Fibroblast of skin of left biceps (primary cell): ENCODE measurements around the gene ZNF784.

Experiments
- DNase-seq, 2 experiments: peaks; one replicate each; pipeline ENCODE4 v3.0.0-alpha.2; 2013; ENCODE audit warnings: low read depth in 2 of 2

The ZNF784 gene

DNA sequence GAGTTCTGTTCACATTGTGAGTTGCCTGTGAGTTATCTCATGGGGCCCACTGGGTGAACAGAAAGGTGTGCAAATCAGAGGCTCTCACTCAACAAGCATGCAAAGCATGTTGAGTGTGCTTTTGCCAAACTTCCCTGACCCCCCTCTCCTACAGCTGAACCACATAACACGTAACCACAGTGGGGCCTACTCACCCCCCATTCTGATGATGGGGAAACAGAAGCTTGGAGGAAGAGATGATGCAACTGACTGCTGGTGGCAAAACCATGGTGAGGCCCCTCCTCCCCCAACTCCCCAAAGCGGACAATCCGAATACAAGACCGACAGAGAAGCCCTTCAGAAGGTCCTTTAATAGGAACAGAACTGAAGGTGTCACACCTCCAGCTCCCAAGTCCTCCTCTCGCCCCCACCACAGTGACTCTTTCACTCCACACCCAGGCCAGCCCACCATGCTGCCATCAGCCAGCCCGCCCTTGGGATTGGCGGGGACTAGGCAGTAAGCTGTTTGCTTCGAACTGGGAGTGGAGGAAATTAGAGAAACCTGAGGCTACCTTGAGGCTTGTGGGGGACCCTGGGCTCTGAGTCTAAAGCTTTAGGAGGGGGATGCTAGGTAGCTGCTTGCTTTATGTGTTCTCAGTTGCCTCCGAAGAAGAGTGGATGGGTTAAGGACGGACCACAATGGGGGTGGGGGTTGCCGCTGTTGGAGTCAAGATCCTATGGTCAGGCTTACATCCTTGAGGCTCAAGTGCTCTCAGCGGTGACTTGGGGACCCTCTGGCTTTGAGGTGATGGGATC, 3.8 kb downstream of the ZNF784 start:
- DNase-seq = peak in 1 of 2 experiments; percentile 79

GRCh38 chr19:55619286-55619685, 5.1 kb downstream of the ZNF784 start:
- DNase-seq = no peak

GRCh38 chr19:55618426-55618825, 5.9 kb downstream of the ZNF784 start:
- DNase-seq = no peak

DNA sequence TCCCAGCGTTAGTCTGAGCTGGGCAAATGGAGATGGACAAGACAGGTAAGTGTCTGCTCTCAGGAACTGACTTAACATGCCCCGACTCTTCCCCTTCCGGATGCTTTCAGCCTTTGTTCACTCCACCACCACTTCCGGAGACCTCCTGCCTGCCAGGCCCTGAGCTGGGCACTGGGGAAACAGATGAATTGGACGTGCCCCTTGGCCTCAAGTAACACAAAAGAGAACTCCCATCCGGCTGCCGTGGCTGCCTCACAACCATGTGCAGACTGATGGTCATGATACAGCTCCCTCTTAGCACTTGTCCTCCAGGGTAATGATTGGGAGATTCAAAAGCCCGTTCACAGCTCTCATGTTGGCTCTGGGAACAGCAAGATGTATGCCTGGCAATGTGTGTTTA, 6.9 kb downstream of the ZNF784 start:
- DNase-seq = no peak

DNA sequence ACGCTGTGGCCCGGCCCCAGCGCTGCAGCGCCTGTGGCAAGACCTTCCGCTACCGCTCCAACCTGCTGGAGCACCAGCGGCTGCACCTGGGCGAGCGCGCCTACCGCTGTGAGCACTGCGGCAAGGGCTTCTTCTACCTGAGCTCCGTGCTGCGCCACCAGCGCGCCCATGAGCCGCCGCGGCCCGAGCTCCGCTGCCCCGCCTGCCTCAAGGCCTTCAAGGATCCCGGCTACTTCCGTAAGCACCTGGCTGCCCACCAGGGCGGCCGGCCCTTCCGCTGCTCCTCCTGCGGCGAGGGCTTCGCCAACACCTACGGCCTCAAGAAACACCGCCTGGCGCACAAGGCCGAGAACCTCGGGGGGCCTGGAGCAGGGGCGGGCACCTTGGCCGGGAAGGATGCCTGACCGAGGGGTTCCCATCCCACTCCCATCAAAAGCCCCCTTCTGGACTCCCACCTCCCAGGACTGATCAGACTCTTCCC, 7.9 kb downstream of the ZNF784 start:
- DNase-seq = no peak

GRCh38 chr19:55615543-55616394, 8.6 kb downstream of the ZNF784 start:
- no peak for DNase-seq

- no peak for DNase-seq
These were observed 9.4 kb downstream of the ZNF784 start for GRCh38 chr19:55614711-55615542.

DNA sequence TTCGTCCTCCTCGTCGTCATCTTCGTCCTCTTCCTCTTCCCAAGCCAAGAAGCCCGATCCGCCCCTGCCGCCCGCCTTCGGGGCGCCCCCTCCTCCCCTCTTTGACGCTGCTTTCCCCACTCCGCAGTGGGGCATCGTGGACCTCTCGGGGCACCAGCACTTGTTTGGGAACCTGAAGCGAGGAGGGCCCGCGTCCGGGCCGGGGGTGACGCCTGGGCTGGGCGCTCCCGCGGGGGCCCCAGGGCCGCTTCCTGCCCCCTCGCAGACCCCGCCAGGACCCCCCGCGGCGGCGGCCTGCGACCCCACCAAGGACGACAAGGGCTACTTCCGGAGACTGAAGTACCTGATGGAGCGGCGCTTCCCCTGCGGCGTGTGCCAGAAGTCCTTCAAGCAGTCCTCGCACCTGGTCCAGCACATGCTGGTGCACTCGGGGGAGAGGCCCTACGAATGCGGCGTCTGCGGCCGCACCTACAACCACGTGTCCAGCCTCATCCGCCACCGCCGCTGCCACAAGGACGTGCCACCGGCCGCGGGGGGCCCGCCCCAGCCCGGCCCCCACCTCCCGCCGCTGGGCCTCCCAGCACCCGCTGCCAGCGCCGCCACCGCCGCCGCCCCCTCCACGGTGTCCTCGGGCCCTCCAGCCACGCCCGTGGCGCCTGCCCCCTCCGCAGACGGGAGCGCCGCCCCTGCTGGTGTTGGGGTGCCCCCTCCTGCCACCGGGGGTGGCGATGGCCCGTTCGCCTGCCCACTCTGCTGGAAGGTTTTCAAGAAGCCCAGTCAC, 10.2 kb downstream of the ZNF784 start:
- DNase-seq = no peak

DNA sequence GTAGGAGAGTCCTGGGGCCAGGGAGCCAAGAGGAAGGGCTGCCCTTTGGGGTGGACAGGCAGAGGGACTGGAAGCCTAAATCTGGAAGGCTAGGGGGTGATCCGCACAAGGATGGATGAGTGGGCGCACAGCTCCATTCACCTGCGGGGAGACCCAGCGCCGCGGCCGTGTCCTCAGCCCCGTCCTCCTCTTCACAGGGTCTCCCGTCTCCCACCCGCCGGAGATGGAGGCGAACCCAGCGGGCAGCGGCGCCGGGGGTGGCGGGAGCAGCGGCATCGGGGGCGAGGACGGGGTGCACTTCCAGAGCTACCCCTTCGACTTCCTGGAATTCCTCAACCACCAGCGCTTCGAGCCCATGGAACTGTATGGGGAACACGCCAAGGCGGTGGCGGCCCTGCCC, 11.0 kb downstream of the ZNF784 start:
- DNase-seq = no peak

- no peak for DNase-seq
These were observed 12.3 kb downstream of the ZNF784 start for GRCh38 chr19:55611983-55612645.

DNA sequence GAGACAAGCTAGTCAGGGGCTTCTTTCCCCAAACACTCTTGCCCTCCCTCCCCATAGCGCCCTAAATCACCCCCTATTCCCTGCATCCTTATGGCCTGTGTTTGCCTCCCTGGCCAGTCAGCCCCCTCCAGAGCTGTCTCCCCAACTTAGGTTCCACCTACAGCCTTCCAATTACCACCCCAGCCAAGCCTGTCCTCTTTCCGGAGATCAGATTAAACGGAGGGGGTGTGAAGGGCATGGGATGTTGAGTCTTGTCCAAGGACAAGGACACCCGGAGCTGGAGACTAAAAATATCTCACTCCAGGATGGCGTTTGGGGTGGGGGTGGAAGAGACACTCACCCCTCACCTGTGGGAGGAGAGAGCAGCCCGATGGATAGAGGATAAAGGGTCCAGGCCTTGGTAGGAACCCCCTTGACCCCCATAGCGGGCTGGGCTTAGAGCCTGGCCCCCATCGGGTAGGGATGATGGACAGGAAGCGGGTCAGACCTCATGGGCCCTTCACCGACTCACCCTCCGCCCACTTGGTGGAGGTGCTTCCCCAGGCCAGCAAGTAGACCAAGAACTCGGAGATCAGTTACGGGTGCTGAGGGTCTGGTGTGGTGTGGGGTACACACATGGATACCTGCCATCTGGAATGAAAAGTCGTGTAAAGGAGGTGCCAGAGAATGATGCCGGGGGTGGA, 12.9 kb downstream of the ZNF784 start:
- DNase-seq = no peak

DNA sequence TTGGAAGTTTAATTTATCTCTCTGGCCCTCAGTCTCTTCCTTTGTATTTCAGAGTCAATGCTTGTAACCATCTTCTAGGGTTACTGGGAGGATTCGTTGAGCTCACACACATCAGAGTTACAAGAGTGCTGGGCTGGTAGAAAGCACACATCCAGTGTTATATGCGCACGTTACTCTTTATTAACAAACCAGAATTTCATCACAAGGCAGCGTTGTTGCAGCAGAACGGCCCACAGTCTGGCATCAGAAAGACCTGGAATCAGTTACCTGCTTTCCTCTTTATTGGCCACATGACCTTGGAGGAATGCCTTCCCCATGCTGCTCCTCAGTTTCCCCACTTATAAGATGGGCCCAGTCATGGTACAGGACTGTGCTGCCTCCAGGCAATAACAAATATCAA, 15.0 kb downstream of the ZNF784 start:
- DNase-seq = no peak

DNA sequence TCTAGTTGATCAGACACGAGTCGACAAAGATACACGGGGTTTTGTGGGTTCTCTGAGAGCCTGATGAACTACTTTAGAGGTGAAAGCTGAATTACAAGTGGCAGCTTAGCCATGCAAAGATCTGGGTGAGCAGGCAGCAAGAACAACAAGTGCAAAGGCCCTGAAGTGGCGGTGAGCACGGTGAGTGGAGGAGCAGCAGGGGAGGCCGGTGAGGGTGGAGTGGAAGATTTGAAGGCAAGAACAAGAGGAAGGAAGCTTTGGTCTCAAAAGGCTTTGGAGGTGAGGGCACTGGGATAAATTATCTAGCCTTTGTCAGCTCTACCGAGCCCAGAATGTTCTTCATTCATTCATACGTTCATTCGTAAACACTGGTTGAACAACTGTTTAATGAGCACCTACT, 17.5 kb downstream of the ZNF784 start:
- DNase-seq = no peak

DNA sequence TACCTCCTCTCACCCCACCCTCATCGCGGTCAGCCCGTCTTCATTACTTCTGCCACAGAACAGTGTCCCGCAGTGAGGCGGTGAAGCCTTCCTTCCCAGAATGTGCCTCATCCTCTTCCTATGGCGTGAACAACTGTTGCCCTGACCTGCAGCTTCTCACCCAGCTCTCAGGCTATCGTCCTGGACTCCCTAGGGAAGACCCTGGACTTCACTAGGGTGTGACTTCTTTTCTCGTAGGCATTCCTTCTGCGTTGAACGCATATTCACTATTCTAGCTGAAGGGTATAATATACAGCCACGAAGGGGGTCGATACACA, 17.9 kb downstream of the ZNF784 start:
- DNase-seq = no peak

GRCh38 chr19:55605637-55606470, 18.5 kb downstream of the ZNF784 start, which contains the start of gene ZNF865:
Gene ZNF865 (plus strand): TSS chr19:55605647. CDS start chr19:55613619, 7,972 bp downstream.
- peak in 1 of 2 experiments; percentile 47 for DNase-seq

DNA sequence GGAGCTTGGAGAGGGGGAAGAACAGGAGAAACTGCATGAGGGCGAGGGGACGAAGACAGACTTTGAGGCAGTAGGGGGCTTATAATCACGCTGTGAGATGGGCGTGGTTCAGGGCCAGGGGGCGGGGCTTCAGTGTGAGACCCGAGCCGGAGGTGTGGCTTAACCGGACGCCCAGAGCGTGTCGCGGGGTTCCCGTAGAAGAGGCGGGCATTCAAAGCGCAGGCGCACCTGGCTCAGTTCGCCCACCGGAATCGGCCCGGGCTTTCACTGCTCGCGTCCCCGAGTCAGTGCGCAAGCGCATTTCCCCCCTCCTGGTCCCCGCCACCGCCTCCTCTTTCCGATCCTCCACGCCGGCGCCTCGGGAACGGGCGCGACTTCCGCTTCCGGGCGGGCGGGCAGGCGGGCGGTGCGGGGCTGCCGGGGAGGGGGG, 19.1 kb downstream of the ZNF784 start:
- peak; percentile 95 to 96 for DNase-seq

- DNase-seq = no peak
These were observed 20.6 kb downstream of the ZNF784 start for GRCh38 chr19:55603581-55604292.

DNA sequence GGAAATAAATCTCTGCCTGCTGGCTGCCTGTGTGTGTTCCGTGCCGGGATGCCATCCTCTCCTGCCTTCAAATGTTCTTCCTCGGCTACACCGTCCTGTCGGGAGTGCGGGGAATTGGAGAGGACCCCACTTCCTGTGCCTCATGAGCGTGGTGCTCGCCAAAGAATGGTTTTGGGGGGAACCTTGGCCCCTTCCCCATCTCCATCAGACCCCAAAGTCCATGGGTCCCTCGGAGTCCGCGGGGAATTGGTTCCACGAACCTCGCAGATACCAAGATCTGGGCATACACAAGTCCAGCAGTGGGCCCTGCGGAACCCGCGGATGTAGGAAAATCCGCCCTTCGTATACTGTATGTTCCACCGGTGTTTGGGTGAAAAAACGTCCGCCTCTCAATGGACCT, 21.3 kb downstream of the ZNF784 start:
- DNase-seq = no peak
